Astrocyte (in vitro differentiated cells and primary cell): ENCODE results near the gene ZNF442. TPM values are rescaled to one million over a fixed set of nuclear protein-coding genes. Genes with fewer than 3 reads are reported as not detected.

Experiments
- DNase-seq: peaks from one replicate; pipeline ENCODE4 v3.0.0-alpha.2; 2010; ENCODE audit warnings: low read depth
- FAIRE-seq: peaks from 2 replicates; lab custom pipeline; 2011; peaks lifted over from hg19 to GRCh38; lab: Jason Lieb, UNC
- H2AFZ ChIP-seq: 2 replicates; pipeline ENCODE4 v1.6.0; 2012; ENCODE audit warnings: low read depth, low read length, inconsistent platforms
- H3K27ac ChIP-seq: 2 replicates; pipeline ENCODE4 v1.5.1; 2011; ENCODE audit warnings: low read depth, low read length, inconsistent platforms
- H3K27me3 ChIP-seq: 2 replicates; pipeline ENCODE4 v1.6.0; 2011; ENCODE audit warnings: low read length, inconsistent platforms; ENCODE audit not compliant: insufficient read depth
- H3K36me3 ChIP-seq: 2 replicates; pipeline ENCODE4 v1.5.1; 2011; ENCODE audit warnings: low read length, inconsistent platforms; ENCODE audit not compliant: insufficient read depth
- H3K4me1 ChIP-seq: 2 replicates; pipeline ENCODE4 v1.5.1; 2011; ENCODE audit warnings: low read length, inconsistent platforms; ENCODE audit not compliant: insufficient read depth
- H3K4me2 ChIP-seq: 2 replicates; pipeline ENCODE4 v1.6.0; 2012; ENCODE audit warnings: low read length, inconsistent platforms
- H3K4me3 ChIP-seq: 2 replicates; pipeline ENCODE4 v1.5.1; 2011; ENCODE audit warnings: low read depth, mild to moderate bottlenecking, low read length, inconsistent platforms; ENCODE audit not compliant: insufficient read depth
- H3K79me2 ChIP-seq: 2 replicates; pipeline ENCODE4 v1.6.0; 2012; ENCODE audit warnings: mild to moderate bottlenecking, low read length, inconsistent platforms; ENCODE audit not compliant: insufficient read depth
- H3K9ac ChIP-seq: 2 replicates; pipeline ENCODE4 v1.6.0; 2012; ENCODE audit warnings: mild to moderate bottlenecking, low read length, inconsistent platforms
- H3K9me3 ChIP-seq: 2 replicates; pipeline ENCODE4 v1.5.1; 2012; ENCODE audit warnings: low read depth, mild to moderate bottlenecking, low read length, inconsistent platforms; ENCODE audit not compliant: insufficient read depth
- H4K20me1 ChIP-seq: 2 replicates; pipeline ENCODE4 v1.6.0; 2012; ENCODE audit warnings: low read length, inconsistent platforms; ENCODE audit not compliant: insufficient read depth
- H3K27ac Mint-ChIP-seq: one replicate; pipeline ENCODE4 v1.8.0; 2021; ENCODE audit warnings: mild to moderate bottlenecking, mixed read lengths; ENCODE audit not compliant: unreplicated experiment
- H3K27me3 Mint-ChIP-seq: one replicate; pipeline ENCODE4 v1.8.0; 2021; ENCODE audit warnings: low read depth, mixed read lengths; ENCODE audit not compliant: unreplicated experiment
- H3K36me3 Mint-ChIP-seq: one replicate; pipeline ENCODE4 v1.8.0; 2021; ENCODE audit warnings: low read depth, mixed read lengths; ENCODE audit not compliant: unreplicated experiment
- H3K4me1 Mint-ChIP-seq: one replicate; pipeline ENCODE4 v1.8.0; 2021; ENCODE audit warnings: low read depth, mixed read lengths; ENCODE audit not compliant: unreplicated experiment
- H3K4me3 Mint-ChIP-seq: one replicate; pipeline ENCODE4 v1.8.0; 2021; ENCODE audit warnings: mild to moderate bottlenecking, moderate library complexity, mixed read lengths; ENCODE audit not compliant: unreplicated experiment
- H3K9me3 Mint-ChIP-seq: one replicate; pipeline ENCODE4 v1.8.0; 2021; ENCODE audit warnings: mild to moderate bottlenecking, mixed read lengths; ENCODE audit not compliant: unreplicated experiment
- EZH2 ChIP-seq: IDR thresholded peaks from 2 replicates; pipeline ENCODE4 v1.6.1; 2012; ENCODE audit warnings: mild to moderate bottlenecking, low read length, inconsistent platforms; ENCODE audit not compliant: insufficient read depth
- total RNA-seq: library from RNA; stranded (reverse); gene quantifications from 2 replicates; pipeline ENCODE4 v1.2.1, GENCODE V29; 2021
- TF ChIP-seq, protein P1 (sequence below): IDR thresholded peaks from 2 replicates; pipeline ENCODE4 v1.5.1; 2011; ENCODE audit warnings: low read depth, mild to moderate bottlenecking, inconsistent platforms, low read length, moderate library complexity; ENCODE audit not compliant: insufficient read depth

ZNF442 gene
- total RNA-seq, 1 donor from 2014 or later, result 0.95 TPM

DNA sequence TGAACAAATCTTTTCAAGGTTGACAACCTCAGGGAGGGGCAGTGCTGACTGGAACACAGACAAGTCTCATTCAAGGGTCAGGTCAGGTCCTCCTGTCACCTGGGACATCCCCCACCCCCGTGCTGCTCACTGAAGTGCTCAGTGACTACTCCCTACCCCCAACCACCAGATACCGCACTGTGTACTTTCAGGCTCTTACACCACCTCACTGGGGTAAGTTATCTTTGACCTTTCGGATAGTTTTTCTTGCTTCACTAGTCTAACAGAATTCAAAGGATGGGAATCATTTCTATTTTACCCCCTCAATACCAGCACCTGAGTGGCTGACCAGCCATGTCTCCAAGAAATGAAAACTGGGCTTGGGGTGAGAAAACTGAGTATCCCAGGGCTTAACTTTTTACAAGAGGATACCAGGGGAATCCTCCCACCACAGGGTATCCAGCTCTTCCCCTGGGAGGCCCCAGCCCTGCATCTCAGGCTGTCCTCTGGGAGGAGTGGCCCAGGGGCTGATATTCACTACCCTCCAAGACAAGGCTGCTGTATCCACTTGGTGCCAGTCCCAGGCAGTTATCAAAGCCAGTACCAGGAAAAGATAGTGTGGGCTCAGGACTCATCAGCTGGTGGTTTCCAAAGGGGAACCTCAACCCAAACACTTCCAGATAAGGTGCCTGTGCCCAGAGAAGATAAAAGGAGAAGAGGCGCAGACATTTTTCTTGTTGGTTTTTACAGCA is 34.1 kb downstream of the ZNF442 start:
- DNase-seq (no peak), FAIRE-seq (no peak)
- no peaks in the 10 kb centered on the region for H3K36me3 Mint-ChIP-seq
- H3K4me3 ChIP-seq, result no peak overlapping the region
- H3K27ac Mint-ChIP-seq, result no peak overlapping the region
- no peaks in the 10 kb centered on the region for H3K4me1 Mint-ChIP-seq
- H3K36me3 ChIP-seq, result no peaks in the 10 kb centered on the region
- no peak overlapping the region for H3K27ac ChIP-seq
- no peak overlapping the region for H3K9ac ChIP-seq
- H3K9me3 Mint-ChIP-seq, result peaks cover 29% of the 10 kb centered on the region
- H3K9me3 ChIP-seq, result peaks cover 9% of the 10 kb centered on the region
- H3K79me2 ChIP-seq, result no peaks in the 10 kb centered on the region
- no peaks in the 10 kb centered on the region for H3K4me1 ChIP-seq
- TF ChIP-seq EZH2, result no peak
- TF ChIP-seq, protein P1, sequence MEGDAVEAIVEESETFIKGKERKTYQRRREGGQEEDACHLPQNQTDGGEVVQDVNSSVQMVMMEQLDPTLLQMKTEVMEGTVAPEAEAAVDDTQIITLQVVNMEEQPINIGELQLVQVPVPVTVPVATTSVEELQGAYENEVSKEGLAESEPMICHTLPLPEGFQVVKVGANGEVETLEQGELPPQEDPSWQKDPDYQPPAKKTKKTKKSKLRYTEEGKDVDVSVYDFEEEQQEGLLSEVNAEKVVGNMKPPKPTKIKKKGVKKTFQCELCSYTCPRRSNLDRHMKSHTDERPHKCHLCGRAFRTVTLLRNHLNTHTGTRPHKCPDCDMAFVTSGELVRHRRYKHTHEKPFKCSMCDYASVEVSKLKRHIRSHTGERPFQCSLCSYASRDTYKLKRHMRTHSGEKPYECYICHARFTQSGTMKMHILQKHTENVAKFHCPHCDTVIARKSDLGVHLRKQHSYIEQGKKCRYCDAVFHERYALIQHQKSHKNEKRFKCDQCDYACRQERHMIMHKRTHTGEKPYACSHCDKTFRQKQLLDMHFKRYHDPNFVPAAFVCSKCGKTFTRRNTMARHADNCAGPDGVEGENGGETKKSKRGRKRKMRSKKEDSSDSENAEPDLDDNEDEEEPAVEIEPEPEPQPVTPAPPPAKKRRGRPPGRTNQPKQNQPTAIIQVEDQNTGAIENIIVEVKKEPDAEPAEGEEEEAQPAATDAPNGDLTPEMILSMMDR, result no peak
- H4K20me1 ChIP-seq, result no peaks in the 10 kb centered on the region
- no peaks in the 10 kb centered on the region for H3K27me3 ChIP-seq
- no peak overlapping the region for H2AFZ ChIP-seq
- no peak overlapping the region for H3K4me2 ChIP-seq
- H3K27me3 Mint-ChIP-seq, result no peaks in the 10 kb centered on the region
- no peak overlapping the region for H3K4me3 Mint-ChIP-seq

DNA sequence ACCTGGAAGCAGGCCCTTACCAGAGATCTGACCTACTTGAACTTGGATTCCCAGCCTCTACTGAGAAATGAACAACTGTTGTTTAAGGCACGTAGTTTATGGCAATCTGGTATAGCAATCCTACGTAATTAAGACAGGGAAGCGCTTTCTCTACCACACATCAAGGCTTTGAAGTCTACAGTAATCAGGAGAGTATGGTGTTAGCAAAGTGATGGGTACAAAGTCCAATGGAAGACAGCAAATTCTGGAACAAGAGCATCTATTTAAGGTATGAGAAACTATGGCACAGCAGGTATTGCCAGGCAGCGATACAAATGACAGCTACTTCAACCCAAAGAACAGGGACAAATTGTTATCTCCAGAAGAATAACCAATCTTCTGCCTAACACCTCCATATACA is 35.1 kb downstream of the ZNF442 start:
- no peaks in the 10 kb centered on the region for H3K27me3 ChIP-seq
- H3K27ac ChIP-seq, result no peak overlapping the region
- no peak overlapping the region for H3K4me3 ChIP-seq
- DNase-seq (no peak), FAIRE-seq (no peak)
- H3K36me3 ChIP-seq, result no peaks in the 10 kb centered on the region
- Mint-ChIP-seq H3K27ac (no peak overlapping the region), H3K27me3 (no peaks in the 10 kb centered on the region), H3K9me3 (peaks cover 26% of the 10 kb centered on the region), H3K4me1 (no peaks in the 10 kb centered on the region), H3K36me3 (no peaks in the 10 kb centered on the region), H3K4me3 (no peak overlapping the region)
- H4K20me1 ChIP-seq, result no peaks in the 10 kb centered on the region
- TF ChIP-seq EZH2, result no peak
- TF ChIP-seq, protein P1, result no peak
- peaks cover 9% of the 10 kb centered on the region for H3K9me3 ChIP-seq
- no peaks in the 10 kb centered on the region for H3K4me1 ChIP-seq
- H3K4me2 ChIP-seq, result no peak overlapping the region
- H3K79me2 ChIP-seq, result no peaks in the 10 kb centered on the region
- no peak overlapping the region for H3K9ac ChIP-seq
- no peak overlapping the region for H2AFZ ChIP-seq

DNA sequence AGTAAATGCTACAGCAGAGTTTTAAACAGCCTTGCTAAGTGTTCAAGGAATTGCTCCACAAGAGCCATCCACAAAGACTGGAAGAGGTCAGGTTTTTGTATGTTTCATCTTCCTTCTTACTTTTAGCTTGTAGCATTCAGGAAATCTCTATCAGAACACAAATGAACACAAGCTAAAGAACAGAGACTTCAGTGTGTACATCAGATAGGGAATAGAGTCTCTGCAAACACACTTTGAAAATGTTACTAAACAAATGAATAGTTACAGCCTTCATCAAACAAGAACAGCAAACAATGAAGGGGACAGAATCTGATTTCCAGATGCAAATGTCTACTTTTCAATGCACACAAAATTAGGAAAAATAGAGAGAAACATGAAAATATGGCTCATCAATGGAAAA is 39.8 kb downstream of the ZNF442 start:
- Histone ChIP-seq H3K27me3 (no peaks in the 10 kb centered on the region), H3K9me3 (peaks cover 9% of the 10 kb centered on the region), H3K9ac (no peak overlapping the region), H4K20me1 (no peaks in the 10 kb centered on the region), H3K36me3 (no peaks in the 10 kb centered on the region), H2AFZ (no peak overlapping the region), H3K4me3 (no peak overlapping the region), H3K79me2 (no peaks in the 10 kb centered on the region), H3K4me1 (no peaks in the 10 kb centered on the region), H3K27ac (no peak overlapping the region), H3K4me2 (no peak overlapping the region)
- Mint-ChIP-seq H3K36me3 (no peaks in the 10 kb centered on the region), H3K4me3 (no peak overlapping the region), H3K27ac (no peak overlapping the region), H3K9me3 (peaks cover 5% of the 10 kb centered on the region), H3K4me1 (no peaks in the 10 kb centered on the region), H3K27me3 (no peaks in the 10 kb centered on the region)
- no peak for FAIRE-seq
- no peak for DNase-seq
- TF ChIP-seq, protein P1, result no peak
- TF ChIP-seq EZH2, result no peak
